ENCODE data around the gene BMPR1A. TPM values are rescaled to one million over a fixed set of nuclear protein-coding genes. Genes with fewer than 3 reads are reported as not detected.
A peak's percentile ranks its signal among the peaks of the same experiment; 100 is the strongest.
"Not testable (repeated sequence)": the region's sequence is repeated elsewhere in the genome, so short reads cannot be mapped to it uniquely, and the experiment has no call there.

Gene BMPR1A
- total and polyA plus RNA-seq, 3 experiments from 2014 or later, result 6.4 to 21.9 (median 20.9) TPM

GRCh38 chr10:86952697-86953096 lies 196.3 kb downstream of the BMPR1A start:
- Mint-ChIP-seq H3K4me1 (peaks cover 8 to 13% (median 12%) of the 10 kb centered on the region in 3 donors), H3K9me3 (peaks cover 9 to 14% (median 12%) of the 10 kb centered on the region in 5 donors), H3K36me3 (peaks cover 0 to 15% (median 2%) of the 10 kb centered on the region in 3 donors), H3K27ac (peak overlapping the region in 1 of 8 donors; percentile 68)
- POLR2A ChIA-PET; H3K27me3 ChIP-seq (ENCODE audit: insufficient read depth, low read length, poor library complexity, severe bottlenecking); DNase-seq; H3K9me3 ChIP-seq (ENCODE audit: low read length); H3K4me3 Mint-ChIP-seq; H3K36me3 ChIP-seq (ENCODE audit: insufficient read depth, low read length); H3K4me3 ChIP-seq (ENCODE audit: low read length); H3K27ac ChIP-seq (ENCODE audit: low read depth, low read length); H3K27me3 Mint-ChIP-seq: not testable (repeated sequence)
- CTCF ChIA-PET, result interaction anchor here (1.0 to 1.9 kb wide), 2 partner anchors 14 kb away, joined by 3 to 5 read pairs; no protein-coding TSS in a partner anchor
- peaks cover 17% of the 10 kb centered on the region for H3K4me1 ChIP-seq (ENCODE audit: insufficient read depth, low read length)

GRCh38 chr10:86953747-86954680 lies 197.6 kb downstream of the BMPR1A start:
- peaks cover 15% of the 10 kb centered on the region for H3K4me1 ChIP-seq (ENCODE audit: insufficient read depth, low read length)
- H3K9me3 ChIP-seq (ENCODE audit: low read length), result no peaks in the 10 kb centered on the region
- Mint-ChIP-seq H3K4me1 (peaks cover 8 to 13% (median 8%) of the 10 kb centered on the region in 3 donors), H3K27me3 (no peaks in the 10 kb centered on the region), H3K4me3 (no peak overlapping the region), H3K9me3 (peaks cover 9 to 14% (median 12%) of the 10 kb centered on the region in 5 donors), H3K27ac (no peak overlapping the region), H3K36me3 (peaks cover 0 to 15% (median 2%) of the 10 kb centered on the region in 3 donors)
- no peak overlapping the region for H3K27ac ChIP-seq (ENCODE audit: low read depth, low read length)
- H3K27me3 ChIP-seq (ENCODE audit: insufficient read depth, low read length, poor library complexity, severe bottlenecking), result no peaks in the 10 kb centered on the region
- peak in 1 of 5 donors; percentile 23 for DNase-seq
- no peak overlapping the region for H3K4me3 ChIP-seq (ENCODE audit: low read length)
- ChIA-PET POLR2A (no interaction called here), CTCF (interaction anchor here (1.9 kb wide), 1 partner anchor 13 kb away, joined by 8 read pairs; no protein-coding TSS in a partner anchor)
- no peaks in the 10 kb centered on the region for H3K36me3 ChIP-seq (ENCODE audit: insufficient read depth, low read length)

GRCh38 chr10:86954681-86955500 lies 198.5 kb downstream of the BMPR1A start:
- no peaks in the 10 kb centered on the region for H3K27me3 ChIP-seq (ENCODE audit: insufficient read depth, low read length, poor library complexity, severe bottlenecking)
- H3K4me3 ChIP-seq (ENCODE audit: low read length), result no peak overlapping the region
- Mint-ChIP-seq H3K27ac (peak overlapping the region in 1 of 8 donors; percentile 50), H3K36me3 (peaks cover 0 to 15% (median 2%) of the 10 kb centered on the region in 3 donors), H3K4me1 (peaks cover 6 to 10% (median 8%) of the 10 kb centered on the region in 3 donors), H3K4me3 (no peak overlapping the region), H3K27me3 (no peaks in the 10 kb centered on the region), H3K9me3 (peaks cover 9 to 14% (median 12%) of the 10 kb centered on the region in 5 donors)
- H3K9me3 ChIP-seq (ENCODE audit: low read length), result no peaks in the 10 kb centered on the region
- ChIA-PET POLR2A (no interaction called here), CTCF (interaction anchor here (1.9 kb wide), 1 partner anchor 12 kb away, joined by 8 read pairs; no protein-coding TSS in a partner anchor)
- no peaks in the 10 kb centered on the region for H3K36me3 ChIP-seq (ENCODE audit: insufficient read depth, low read length)
- no peak overlapping the region for H3K27ac ChIP-seq (ENCODE audit: low read depth, low read length)
- peaks cover 12% of the 10 kb centered on the region for H3K4me1 ChIP-seq (ENCODE audit: insufficient read depth, low read length)
- DNase-seq, result peak in 1 of 5 donors; percentile 31

- H3K9me3 Mint-ChIP-seq, result peaks cover 9 to 14% (median 12%) of the 10 kb centered on the region in 5 donors
- CTCF ChIA-PET, result interaction anchor here (2.0 to 3.1 kb wide), 2 partner anchors 15 kb away, joined by 6 to 10 read pairs; no protein-coding TSS in a partner anchor
- H3K9me3 ChIP-seq (ENCODE audit: low read length), result no peaks in the 10 kb centered on the region
Measured at GRCh38 chr10:86955501-86956194, 199.2 kb downstream of the BMPR1A start.

GRCh38 chr10:86956195-86956847 lies 199.9 kb downstream of the BMPR1A start:
- H3K9me3 Mint-ChIP-seq, result peaks cover 9 to 14% (median 12%) of the 10 kb centered on the region in 5 donors
- H3K4me3 ChIP-seq (ENCODE audit: low read length), result no peak overlapping the region
- peaks cover 0 to 12% (median 0%) of the 10 kb centered on the region in 3 donors for H3K36me3 Mint-ChIP-seq
- DNase-seq, result peak in 1 of 5 donors; percentile 27
- no peak overlapping the region for H3K27ac ChIP-seq (ENCODE audit: low read depth, low read length)
- H3K9me3 ChIP-seq (ENCODE audit: low read length), result no peaks in the 10 kb centered on the region
- peak overlapping the region in 1 of 8 donors; percentile 89 for H3K27ac Mint-ChIP-seq
- H3K4me1 Mint-ChIP-seq, result peaks cover 0 to 2% (median 0%) of the 10 kb centered on the region in 3 donors
- H3K36me3 ChIP-seq (ENCODE audit: insufficient read depth, low read length), result no peaks in the 10 kb centered on the region
- no peaks in the 10 kb centered on the region for H3K27me3 ChIP-seq (ENCODE audit: insufficient read depth, low read length, poor library complexity, severe bottlenecking)
- H3K4me1 ChIP-seq (ENCODE audit: insufficient read depth, low read length), result peaks cover 1% of the 10 kb centered on the region
- CTCF ChIA-PET, result interaction anchor here (2.0 to 3.1 kb wide), 2 partner anchors 14 to 15 kb away, joined by 6 to 10 read pairs; no protein-coding TSS in a partner anchor
- H3K4me3 Mint-ChIP-seq, result no peak overlapping the region
- POLR2A ChIA-PET, result no interaction called here
- no peaks in the 10 kb centered on the region for H3K27me3 Mint-ChIP-seq

More at GRCh38 chr10:86955501-86956194, 199.2 kb downstream of the BMPR1A start:
- Mint-ChIP-seq H3K27me3 (no peaks in the 10 kb centered on the region), H3K27ac (peak overlapping the region in 1 of 8 donors; percentile 89), H3K4me1 (peaks cover 2 to 5% (median 4%) of the 10 kb centered on the region in 3 donors), H3K4me3 (no peak overlapping the region), H3K36me3 (peaks cover 0 to 12% (median 0%) of the 10 kb centered on the region in 3 donors)
- Histone ChIP-seq H3K27me3 (ENCODE audit: insufficient read depth, low read length, poor library complexity, severe bottlenecking) (no peaks in the 10 kb centered on the region), H3K36me3 (ENCODE audit: insufficient read depth, low read length) (no peaks in the 10 kb centered on the region), H3K4me1 (ENCODE audit: insufficient read depth, low read length) (peaks cover 8% of the 10 kb centered on the region), H3K27ac (ENCODE audit: low read depth, low read length) (no peak overlapping the region), H3K4me3 (ENCODE audit: low read length) (no peak overlapping the region)
- POLR2A ChIA-PET, result no interaction called here
- DNase-seq, result peak in 1 of 5 donors; percentile 12

GRCh38 chr10:86956848-86957448 lies 200.5 kb downstream of the BMPR1A start:
- no peaks in the 10 kb centered on the region for H3K4me1 ChIP-seq (ENCODE audit: insufficient read depth, low read length)
- no peak overlapping the region for H3K4me3 ChIP-seq (ENCODE audit: low read length)
- DNase-seq, result peak in 1 of 5 donors; percentile 18
- no peaks in the 10 kb centered on the region for H3K27me3 ChIP-seq (ENCODE audit: insufficient read depth, low read length, poor library complexity, severe bottlenecking)
- Mint-ChIP-seq H3K36me3 (peaks cover 0 to 8% (median 0%) of the 10 kb centered on the region in 3 donors), H3K27me3 (no peaks in the 10 kb centered on the region), H3K9me3 (peaks cover 7 to 10% (median 9%) of the 10 kb centered on the region in 5 donors), H3K4me1 (peaks cover 0 to 2% (median 0%) of the 10 kb centered on the region in 3 donors), H3K27ac (no peak overlapping the region), H3K4me3 (no peak overlapping the region)
- H3K27ac ChIP-seq (ENCODE audit: low read depth, low read length), result no peak overlapping the region
- ChIA-PET CTCF (interaction anchor here (1.4 to 3.1 kb wide), 3 partner anchors 10 to 16 kb away, joined by 3 to 10 read pairs (median 6); no protein-coding TSS in a partner anchor), POLR2A (no interaction called here)
- H3K36me3 ChIP-seq (ENCODE audit: insufficient read depth, low read length), result no peaks in the 10 kb centered on the region
- no peaks in the 10 kb centered on the region for H3K9me3 ChIP-seq (ENCODE audit: low read length)

All from CD8-positive, alpha-beta memory T cell (primary cell).